Effector memory CD8-positive, alpha-beta T cell (primary cell): ENCODE results near the gene GRAMD2A.
A peak's percentile ranks its signal among the peaks of the same experiment; 100 is the strongest.

Experiments
- ATAC-seq: fragments of 150-1000 bp; cut with Tn5 transposase; replicated peaks from 2 replicates; pipeline ENCODE4 v1.10.0; 2021; ENCODE audit warnings: mild to moderate bottlenecking, moderate library complexity
- DNase-seq, 3 experiments: peaks; one replicate each; pipeline ENCODE4 v3.0.0; 2021
- H3K27ac Mint-ChIP-seq, 2 donors: one replicate each; pipeline ENCODE4 v1.8.0; 2022; ENCODE audit warnings: mild to moderate bottlenecking in 2 of 2, mixed read lengths in 2 of 2, moderate library complexity in 2 of 2
- H3K27me3 Mint-ChIP-seq, 2 donors: one replicate each; pipeline ENCODE4 v1.8.0; 2022; ENCODE audit warnings: mixed read lengths in 2 of 2
- H3K36me3 Mint-ChIP-seq: one replicate; pipeline ENCODE4 v1.8.0; 2022; ENCODE audit warnings: mild to moderate bottlenecking, moderate library complexity, mixed read lengths; ENCODE audit not compliant: insufficient read depth
- H3K4me1 Mint-ChIP-seq, 2 donors: one replicate each; pipeline ENCODE4 v1.8.0; 2022; ENCODE audit warnings: low read depth in 2 of 2, mixed read lengths in 2 of 2
- H3K4me3 Mint-ChIP-seq, 2 donors: one replicate each; pipeline ENCODE4 v1.8.0; 2022; ENCODE audit warnings: mild to moderate bottlenecking in 2 of 2, mixed read lengths in 2 of 2, moderate library complexity in 2 of 2
- H3K9me3 Mint-ChIP-seq, 2 donors: one replicate each; pipeline ENCODE4 v1.8.0; 2022; ENCODE audit warnings: mixed read lengths in 2 of 2

GRAMD2A gene

DNA sequence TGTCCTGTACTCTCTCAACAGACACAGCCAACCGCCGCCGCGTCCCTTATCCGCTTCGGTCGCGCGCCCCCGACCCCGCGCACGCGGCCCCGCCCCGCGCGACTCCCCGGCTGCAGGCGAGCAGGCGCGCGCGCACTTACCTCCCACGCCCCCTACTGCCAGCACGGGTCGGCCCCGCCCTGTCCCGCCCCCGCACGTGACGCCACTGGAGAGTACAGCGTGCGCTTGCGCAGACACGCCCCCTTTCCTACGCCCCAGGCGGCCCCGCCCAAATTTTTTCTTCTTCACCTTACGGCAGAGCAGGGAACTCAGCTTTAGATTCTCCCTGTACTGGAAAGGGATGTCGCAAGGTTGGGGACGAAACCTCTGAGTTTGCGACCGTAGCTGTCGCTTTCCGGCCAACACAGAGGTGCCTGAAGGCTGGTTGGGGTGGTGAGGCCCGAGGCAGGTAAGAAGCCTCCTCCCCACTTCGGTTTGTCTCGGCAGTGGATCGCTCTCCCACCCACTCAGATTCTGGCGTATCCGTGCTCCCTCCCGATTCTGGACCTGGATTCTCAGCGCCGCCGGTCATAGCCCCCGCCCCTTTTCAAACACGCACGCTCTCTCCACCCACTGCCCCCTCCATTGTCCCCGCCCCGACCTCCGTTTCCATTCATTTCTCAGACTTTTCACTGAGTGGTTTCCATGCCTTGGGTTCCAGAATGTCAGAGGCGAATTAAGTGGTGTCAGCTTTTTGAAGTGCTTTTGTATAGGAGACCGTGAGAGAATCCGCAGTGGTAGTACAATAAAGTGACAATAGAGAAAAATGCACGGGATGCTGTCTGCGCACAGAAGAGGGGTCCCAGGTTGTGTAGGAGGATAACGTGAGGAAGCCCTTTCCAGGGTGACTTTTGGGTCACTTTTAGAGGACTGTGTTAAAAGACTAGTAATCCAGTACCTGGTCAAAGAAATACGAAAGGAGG lies 79.3 kb downstream of the GRAMD2A start, which contains the start of the genes MYO9A and SENP8:
Gene MYO9A (minus strand): TSS at position 134 of the 962 bp plus-strand sequence. CDS start 71,587 bp downstream, outside the sequence.
Gene SENP8 (plus strand): TSS at position 387 of the 962 bp plus-strand sequence. CDS start 21,221 bp downstream, outside the sequence.
- no peaks in the 10 kb centered on the region for H3K27me3 Mint-ChIP-seq
- H3K4me1 Mint-ChIP-seq: peaks cover 18 to 43% of the 10 kb centered on the region in 2 donors
- H3K27ac Mint-ChIP-seq: peak within 1 kb of the TSS; percentile 95 to 98
- DNase-seq (peak; percentile 95 to 96 (median 95)), ATAC-seq (peak; percentile 74)
- peaks cover 15% of the 10 kb centered on the region for H3K36me3 Mint-ChIP-seq
- H3K9me3 Mint-ChIP-seq: no peaks in the 10 kb centered on the region
- peak within 1 kb of the TSS; percentile 95 to 96 for H3K4me3 Mint-ChIP-seq

- Mint-ChIP-seq H3K27ac (peak overlapping the region; percentile 95 to 98), H3K36me3 (peaks cover 15% of the 10 kb centered on the region), H3K4me1 (peaks cover 21 to 47% of the 10 kb centered on the region in 2 donors), H3K9me3 (no peaks in the 10 kb centered on the region), H3K4me3 (peak overlapping the region; percentile 95 to 96), H3K27me3 (no peaks in the 10 kb centered on the region)
- ATAC-seq (peak; percentile 63), DNase-seq (peak; percentile 49 to 58 (median 54))
These were observed 80.0 kb downstream of the GRAMD2A start for GRCh38 chr15:72117486-72118016.

DNA sequence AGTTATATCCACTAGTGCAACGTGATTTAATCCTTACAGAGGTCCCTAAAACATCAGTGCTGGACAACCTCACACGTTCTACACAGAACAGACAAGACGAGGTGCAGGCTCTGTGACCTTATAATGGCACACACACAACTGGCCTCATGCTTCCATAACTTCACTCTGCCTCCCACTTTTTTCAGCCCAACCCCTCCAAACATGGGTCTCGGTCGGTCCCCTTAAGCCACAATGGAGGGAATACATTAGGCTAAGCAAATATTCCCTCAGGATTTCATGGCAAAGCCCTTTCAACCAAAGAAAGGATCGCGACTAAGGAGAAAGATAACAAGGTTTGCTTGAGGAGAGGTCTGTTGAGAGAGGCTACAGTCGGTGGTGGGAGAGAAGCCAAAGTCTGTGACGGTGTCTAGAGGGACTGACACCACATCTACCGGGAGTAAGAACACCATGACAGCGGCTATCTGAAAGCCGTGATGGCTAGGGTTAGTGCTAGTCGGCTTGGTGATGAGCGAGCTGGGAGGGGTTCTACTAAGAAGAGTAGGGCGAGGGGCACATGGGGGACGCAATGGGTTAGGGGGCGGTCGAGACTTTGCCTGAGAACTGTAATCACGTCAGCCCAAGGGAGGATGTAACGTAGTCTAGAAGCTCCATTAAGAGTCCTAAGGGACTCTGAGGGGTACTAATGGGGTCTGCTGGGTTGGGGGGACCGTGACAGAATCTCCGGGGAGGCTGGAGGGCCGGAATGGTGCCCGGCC lies 80.7 kb downstream of the GRAMD2A start:
- Mint-ChIP-seq H3K4me3 (peak overlapping the region; percentile 95 to 96), H3K36me3 (peaks cover 15% of the 10 kb centered on the region), H3K4me1 (peaks cover 23 to 47% of the 10 kb centered on the region in 2 donors), H3K27ac (peak overlapping the region; percentile 95 to 98), H3K27me3 (no peaks in the 10 kb centered on the region), H3K9me3 (no peaks in the 10 kb centered on the region)
- DNase-seq: no peak
- ATAC-seq: peak; percentile 0

- H3K4me1 Mint-ChIP-seq: peaks cover 15 to 37% of the 10 kb centered on the region in 2 donors
- ATAC-seq (no peak), DNase-seq (no peak)
- H3K27me3 Mint-ChIP-seq: no peaks in the 10 kb centered on the region
- peaks cover 15% of the 10 kb centered on the region for H3K36me3 Mint-ChIP-seq
- no peak overlapping the region for H3K27ac Mint-ChIP-seq
- no peaks in the 10 kb centered on the region for H3K9me3 Mint-ChIP-seq
- no peak overlapping the region for H3K4me3 Mint-ChIP-seq
These were observed 84.1 kb downstream of the GRAMD2A start for GRCh38 chr15:72113347-72114031.

GRCh38 chr15:72112805-72113204 lies 84.8 kb downstream of the GRAMD2A start:
- DNase-seq (no peak), ATAC-seq (no peak)
- no peaks in the 10 kb centered on the region for H3K9me3 Mint-ChIP-seq
- H3K36me3 Mint-ChIP-seq: peaks cover 9% of the 10 kb centered on the region
- H3K4me3 Mint-ChIP-seq: no peak overlapping the region
- H3K27me3 Mint-ChIP-seq: no peaks in the 10 kb centered on the region
- H3K27ac Mint-ChIP-seq: no peak overlapping the region
- peaks cover 16 to 37% of the 10 kb centered on the region in 2 donors for H3K4me1 Mint-ChIP-seq

DNA sequence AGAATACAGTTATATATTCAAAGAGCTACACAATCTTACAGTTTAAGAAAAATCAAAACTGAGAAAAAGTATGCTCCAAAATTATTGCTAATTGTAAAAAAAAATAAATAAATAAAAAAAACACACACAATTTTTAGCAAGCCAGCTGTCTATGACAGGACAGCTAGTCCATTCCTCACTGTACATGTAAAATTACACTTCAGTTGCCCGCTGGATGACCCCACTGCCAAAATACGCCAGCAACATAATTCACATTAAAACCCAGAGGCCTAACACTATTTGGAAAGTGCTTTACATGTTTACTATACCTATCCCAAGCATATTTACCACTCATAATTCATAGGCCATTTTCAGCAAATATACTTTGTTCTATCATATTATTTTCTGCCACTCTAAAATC lies 85.5 kb downstream of the GRAMD2A start:
- no peaks in the 10 kb centered on the region for H3K27me3 Mint-ChIP-seq
- ATAC-seq: no peak
- H3K27ac Mint-ChIP-seq: no peak overlapping the region
- H3K9me3 Mint-ChIP-seq: no peaks in the 10 kb centered on the region
- no peak overlapping the region for H3K4me3 Mint-ChIP-seq
- no peak for DNase-seq
- H3K4me1 Mint-ChIP-seq: peaks cover 15 to 34% of the 10 kb centered on the region in 2 donors
- peaks cover 4% of the 10 kb centered on the region for H3K36me3 Mint-ChIP-seq

DNA sequence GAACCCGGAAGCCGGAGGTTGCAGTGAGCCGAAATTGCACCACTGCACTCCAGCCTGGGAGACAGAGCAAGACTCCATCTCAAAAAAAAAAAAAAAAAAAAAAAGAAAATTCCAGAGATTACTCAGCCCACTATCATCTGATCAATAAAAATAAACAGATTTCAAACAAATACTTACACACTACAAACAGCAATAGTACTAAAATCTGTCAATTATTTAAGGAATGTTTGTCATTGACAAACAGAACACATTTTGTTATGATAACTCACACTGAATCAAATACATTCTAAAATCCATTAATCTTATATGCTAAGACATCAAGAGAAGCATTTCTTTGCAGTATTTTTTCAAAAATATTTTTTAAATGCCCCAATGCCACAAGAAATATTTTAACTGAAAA lies 87.2 kb downstream of the GRAMD2A start:
- Mint-ChIP-seq H3K36me3 (peaks cover 3% of the 10 kb centered on the region), H3K4me1 (peaks cover 9 to 18% of the 10 kb centered on the region in 2 donors), H3K27me3 (no peaks in the 10 kb centered on the region), H3K9me3 (no peaks in the 10 kb centered on the region), H3K4me3 (no peak overlapping the region), H3K27ac (no peak overlapping the region)
- DNase-seq (no peak), ATAC-seq (no peak)
